H1 (cell line): ENCODE data around the gene SLC22A3. TPM values are rescaled to one million over a fixed set of nuclear protein-coding genes. Genes with fewer than 3 reads are reported as not detected.

ENCODE experiments used
- CTCF ChIA-PET: fragments of 300-600 bp; sonication (Branson Sonifier 250); formaldehyde crosslinking; loops from one replicate; lab custom pipeline; 2021; ENCODE audit not compliant: partially characterized antibody; lab: Charles Lee
- POLR2A ChIA-PET: fragments of 300-600 bp; sonication (Branson Sonifier 250); formaldehyde crosslinking; loops from one replicate; lab custom pipeline; 2021; ENCODE audit warnings: inconsistent platforms; ENCODE audit not compliant: partially characterized antibody; lab: Charles Lee
- DNase-seq, 2 experiments: peaks; one replicate each; pipeline versions ENCODE4 v3.0.0 to v3.0.0-alpha.2; 2010 to 2022; ENCODE audit warnings: low spot score in 2 of 2, low read depth in 1 of 2, mixed read lengths in 1 of 2
- FAIRE-seq: peaks from 2 replicates; lab custom pipeline; 2011; peaks lifted over from hg19 to GRCh38; lab: Jason Lieb, UNC
- H2AFZ ChIP-seq: 2 replicates; pipeline ENCODE4 v1.8.1; 2012; ENCODE audit warnings: low read length, inconsistent platforms
- H2AK5ac ChIP-seq: 2 replicates; pipeline ENCODE4 v1.6.1; 2013; ENCODE audit warnings: low read depth, low read length
- H2BK120ac ChIP-seq: replicated peaks from 2 replicates; pipeline ENCODE3; 2013; ENCODE audit warnings: low read depth, low read length, inconsistent platforms
- H2BK12ac ChIP-seq: 2 replicates; pipeline ENCODE4 v1.6.1; 2013; ENCODE audit warnings: low read depth, low read length
- H2BK15ac ChIP-seq: 2 replicates; pipeline ENCODE4 v1.6.1; 2013; ENCODE audit warnings: low read length
- H2BK20ac ChIP-seq: 2 replicates; pipeline ENCODE4 v1.6.1; 2013; ENCODE audit warnings: low read length
- H2BK5ac ChIP-seq: 2 replicates; pipeline ENCODE4 v1.6.1; 2013; ENCODE audit warnings: low read depth, low read length
- H3K14ac ChIP-seq: 2 replicates; pipeline ENCODE4 v1.6.1; 2013; ENCODE audit warnings: inconsistent platforms; ENCODE audit not compliant: insufficient read length
- H3K18ac ChIP-seq: 2 replicates; pipeline ENCODE4 v1.6.1; 2013; ENCODE audit warnings: low read length; ENCODE audit errors: extremely low read depth
- H3K23ac ChIP-seq: 2 replicates; pipeline ENCODE4 v1.6.1; 2013; ENCODE audit warnings: inconsistent platforms; ENCODE audit not compliant: insufficient read length
- H3K23me2 ChIP-seq: 2 replicates; pipeline ENCODE4 v1.6.1; 2013; ENCODE audit warnings: low read depth, low read length
- H3K27ac ChIP-seq: 2 replicates; pipeline ENCODE4 v1.6.1; 2011; ENCODE audit warnings: low read depth, low read length, inconsistent platforms
- H3K27me3 ChIP-seq, 4 experiments: replicated peaks in 1 of 4; 1 replicate in 1 of 4; 2 replicates in 3 of 4; pipeline versions ENCODE4 v1.6.1 to v1.8.1; 2011 to 2013; ENCODE audit warnings: low read length in 3 of 4, mild to moderate bottlenecking in 3 of 4, inconsistent platforms in 2 of 4, mixed read lengths in 2 of 4, moderate library complexity in 1 of 4; ENCODE audit not compliant: control insufficient read depth in 3 of 4, insufficient read depth in 3 of 4; ENCODE audit errors: extremely low read depth in 1 of 4
- H3K36me3 ChIP-seq, 4 experiments: 2 replicates each; pipeline versions ENCODE4 v1.6.1 to v1.8.1; 2011 to 2013; ENCODE audit warnings: mild to moderate bottlenecking in 4 of 4, low read length in 3 of 4, moderate library complexity in 2 of 4, control low read depth in 1 of 4, inconsistent platforms in 1 of 4; ENCODE audit not compliant: insufficient read depth in 4 of 4, control insufficient read depth in 2 of 4
- H3K4ac ChIP-seq: replicated peaks from 2 replicates; pipeline ENCODE3; 2013; ENCODE audit warnings: low read length, low read depth, mixed read lengths, inconsistent platforms; ENCODE audit not compliant: insufficient read length
- H3K4me1 ChIP-seq, 4 experiments: replicated peaks in 1 of 4; 1 replicate in 1 of 4; 2 replicates in 3 of 4; pipeline versions ENCODE4 v1.6.1 to v1.8.1; 2011 to 2013; ENCODE audit warnings: low read length in 3 of 4, inconsistent platforms in 2 of 4, mixed read lengths in 1 of 4; ENCODE audit not compliant: insufficient read depth in 4 of 4, control insufficient read depth in 3 of 4
- H3K4me2 ChIP-seq, 2 experiments: 2 replicates each; pipeline versions ENCODE4 v1.6.1 to v1.8.1; 2011 to 2013; ENCODE audit warnings: low read depth in 2 of 2, low read length in 2 of 2, control low read depth in 1 of 2, inconsistent platforms in 1 of 2, mild to moderate bottlenecking in 1 of 2; ENCODE audit not compliant: insufficient read depth in 1 of 2
- H3K4me3 ChIP-seq, 4 experiments: fragments of 200-600, 300-600 bp in 1 of 4; sonication (generic), shearing (Covaris generic), sonication (Bioruptor Twin) in 1 of 4; 2 replicates each; pipeline versions ENCODE4 v1.5.1 to v1.8.1; 2011 to 2016; ENCODE audit warnings: low read length in 4 of 4, low read depth in 3 of 4, control low read depth in 2 of 4, inconsistent platforms in 2 of 4, mild to moderate bottlenecking in 2 of 4, mixed read lengths in 1 of 4, moderate library complexity in 1 of 4; ENCODE audit not compliant: insufficient read depth in 2 of 4; ENCODE audit errors: extremely low read depth in 1 of 4
- H3K56ac ChIP-seq: replicated peaks from 2 replicates; pipeline ENCODE3; 2013; ENCODE audit warnings: low read depth, mild to moderate bottlenecking, mixed read lengths, low read length, inconsistent platforms; ENCODE audit not compliant: insufficient read length
- H3K79me1 ChIP-seq: 2 replicates; pipeline ENCODE4 v1.6.1; 2013; ENCODE audit warnings: low read depth, low read length, control low read depth
- H3K79me2 ChIP-seq, 2 experiments: 2 replicates each; pipeline versions ENCODE4 v1.6.1 to v1.8.1; 2012 to 2013; ENCODE audit warnings: low read length in 2 of 2, mild to moderate bottlenecking in 2 of 2, inconsistent platforms in 1 of 2; ENCODE audit not compliant: insufficient read depth in 2 of 2, control insufficient read depth in 1 of 2
- H3K9ac ChIP-seq, 4 experiments: replicated peaks in 1 of 4; 1 replicate in 1 of 4; 2 replicates in 3 of 4; pipeline versions ENCODE4 v1.6.1 to v1.8.1; 2011 to 2013; ENCODE audit warnings: low read depth in 3 of 4, low read length in 3 of 4, control low read depth in 2 of 4, mild to moderate bottlenecking in 2 of 4, moderate library complexity in 2 of 4, inconsistent platforms in 1 of 4; ENCODE audit errors: extremely low read depth in 1 of 4
- H3K9me3 ChIP-seq, 2 experiments: 2 replicates each; pipeline versions ENCODE4 v1.6.1 to v1.8.1; 2012 to 2013; ENCODE audit warnings: mild to moderate bottlenecking in 2 of 2, moderate library complexity in 2 of 2, control low read depth in 1 of 2, inconsistent platforms in 1 of 2, low read depth in 1 of 2, low read length in 1 of 2, mixed read lengths in 1 of 2; ENCODE audit not compliant: insufficient read depth in 2 of 2
- H4K20me1 ChIP-seq, 2 experiments: replicated peaks in 1 of 2; 2 replicates each; pipeline versions ENCODE3 to v1.8.1; 2011 to 2013; ENCODE audit warnings: inconsistent platforms in 2 of 2, low read length in 2 of 2, mild to moderate bottlenecking in 1 of 2; ENCODE audit not compliant: insufficient read depth in 2 of 2, control insufficient read depth in 1 of 2
- H4K5ac ChIP-seq: 2 replicates; pipeline ENCODE4 v1.6.1; 2013; ENCODE audit warnings: low read length, low read depth, mixed read lengths, inconsistent platforms; ENCODE audit not compliant: insufficient read length
- H4K8ac ChIP-seq: 2 replicates; pipeline ENCODE4 v1.8.0; 2013; ENCODE audit warnings: mild to moderate bottlenecking, moderate library complexity, low read length, inconsistent platforms; ENCODE audit not compliant: insufficient read depth; ENCODE audit errors: extremely low read depth
- H4K91ac ChIP-seq: replicated peaks from 2 replicates; pipeline ENCODE3; 2013; ENCODE audit warnings: low read length, mixed read lengths, inconsistent platforms; ENCODE audit not compliant: insufficient read length
- CHD2 ChIP-seq: IDR thresholded peaks from 2 replicates; pipeline ENCODE4 v1.6.1; 2012; ENCODE audit warnings: low read length, improper control_type of control experiment
- WGBS, 2 experiments: shearing (Covaris generic) in 1 of 2; methylation state at CpG; one replicate each; pipeline versions ENCODE4 v1.1.6 to v1.1.7; 2013 to 2015; ENCODE audit warnings: low lambda C conversion rate in 2 of 2, mixed read lengths in 2 of 2, inconsistent platforms in 1 of 2, low coverage in 1 of 2, missing lambda C conversion rate in 1 of 2; ENCODE audit not compliant: insufficient replicate concordance in 2 of 2, insufficient coverage in 1 of 2, insufficient read length in 1 of 2; ENCODE audit errors: extremely low coverage in 1 of 2, missing lambda C conversion rate in 1 of 2; 5-methylcytosine and 5-hydroxymethylcytosine counted together
- polyA plus RNA-seq, 7 experiments: library from polyadenylated mRNA; depleted of rRNA in 3 of 7; stranded (reverse) in 5 of 7; unstranded in 2 of 7; fragments of >200 nt in 5 of 7; fragments of 200-250 nt in 2 of 7; gene quantifications; 1 replicate in 5 of 7; 2 replicates in 1 of 7; 4 replicates in 1 of 7; pipeline versions ENCODE4 v1.2.1 to v1.2.3, GENCODE V29; 2011 to 2013; ENCODE audit warnings: missing spikeins in 2 of 7, mixed read lengths in 2 of 7
- total RNA-seq: library from RNA; stranded (reverse); fragmentation: NEBNext Ultra II Directional; extraction: Animal tissue kit (Norgen Biotek cat#: 25700); gene quantifications from 2 replicates; pipeline ENCODE4 v1.2.1, GENCODE V29; 2021

Gene SLC22A3
- total and polyA plus RNA-seq, 2 of the 8 experiments (the other 6 are each of a cell fraction or from before 2014, with no cell fraction given) = 1.0 to 2.9 TPM

- Histone ChIP-seq H3K79me2 (no peaks in the 10 kb centered on the region), H3K4me2 (no peak overlapping the region), H2BK12ac (no peak overlapping the region), H3K36me3 (no peaks in the 10 kb centered on the region), H3K27me3 (no peaks in the 10 kb centered on the region), H4K91ac (no peak overlapping the region), H3K9me3 (no peaks in the 10 kb centered on the region), H3K4me3 (no peak overlapping the region), H3K79me1 (no peaks in the 10 kb centered on the region), H2AK5ac (no peak overlapping the region), H3K4ac (no peak overlapping the region), H2BK20ac (no peak overlapping the region), H2BK5ac (no peak overlapping the region), H3K14ac (no peak overlapping the region), H2BK15ac (no peak overlapping the region), H3K23me2 (no peaks in the 10 kb centered on the region), H4K8ac (no peak overlapping the region), H2BK120ac (no peak overlapping the region), H3K9ac (no peak overlapping the region), H3K18ac (no peak overlapping the region), H4K5ac (no peak overlapping the region), H3K27ac (no peak overlapping the region), H3K4me1 (no peaks in the 10 kb centered on the region), H3K23ac (no peak overlapping the region), H2AFZ (no peak overlapping the region)
- WGBS, 2 experiments = 92% methylated on average over 7 of the region's 7 CpGs; no CpG with 5 or more reads in 1 of the 2 experiments
- FAIRE-seq (no peak), DNase-seq (no peak)
- ChIA-PET CTCF (no interaction called here), POLR2A (no interaction called here)
- TF ChIP-seq CHD2 = no peak
- TF ChIP-seq, all 59 proteins: peak for 0
- Histone ChIP-seq H4K20me1 (no peaks in the 10 kb centered on the region), H3K56ac (no peak overlapping the region)
These were observed 19.0 kb upstream of the SLC22A3 start for GRCh38 chr6:160329188-160329587.
